Endothelial cell of umbilical vein (primary cell): ENCODE measurements around the gene BPIFA1. TPM values are rescaled to one million over a fixed set of nuclear protein-coding genes. Genes with fewer than 3 reads are reported as not detected.

Experiments used
- BruUV-seq: library from RNA; stranded (reverse); fragments of 400-500 nt; replicated peaks from 2 replicates; lab custom pipeline; 2021; lab: Mats Ljungman, UMichigan
- CTCF ChIA-PET: fragments of 300-600, 350-600 bp; sonication (Branson Sonifier 250); formaldehyde crosslinking; loops from one replicate; lab custom pipeline; 2021; ENCODE audit warnings: antibody characterized with exemption, inconsistent platforms; lab: Charles Lee
- POLR2A ChIA-PET: fragments of 300-600, 350-600 bp; sonication (Branson Sonifier 250); formaldehyde crosslinking; loops from one replicate; lab custom pipeline; 2021; ENCODE audit warnings: antibody characterized with exemption, inconsistent platforms; lab: Charles Lee
- DNase-seq: peaks from one replicate; pipeline ENCODE4 v3.0.0-alpha.2; 2011; ENCODE audit warnings: low read depth, low spot score
- FAIRE-seq: peaks from 2 replicates; lab custom pipeline; 2011; peaks lifted over from hg19 to GRCh38; lab: Jason Lieb, UNC
- H2AFZ ChIP-seq: 2 replicates; pipeline ENCODE4 v1.6.0; 2012; ENCODE audit warnings: low read depth, low read length, control low read depth, inconsistent platforms
- H3K27ac ChIP-seq: 2 replicates; pipeline ENCODE4 v1.5.1; 2011; ENCODE audit warnings: low read depth, mild to moderate bottlenecking, control low read depth, low read length, moderate library complexity; ENCODE audit not compliant: insufficient read depth
- H3K27me3 ChIP-seq, 2 experiments: 2 replicates each; pipeline versions ENCODE4 v1.6.0 to v1.6.1; 2011; ENCODE audit warnings: low read length in 2 of 2, mixed read lengths in 1 of 2; ENCODE audit not compliant: control insufficient read depth in 2 of 2, insufficient read depth in 2 of 2
- H3K36me3 ChIP-seq, 2 experiments: 2 replicates in 1 of 2; 3 replicates in 1 of 2; pipeline ENCODE4 v1.5.1; 2011; ENCODE audit warnings: low read length in 2 of 2, mild to moderate bottlenecking in 1 of 2, moderate library complexity in 1 of 2; ENCODE audit not compliant: control insufficient read depth in 2 of 2, insufficient read depth in 2 of 2; ENCODE audit errors: extremely low read depth in 1 of 2
- H3K4me1 ChIP-seq: 3 replicates; pipeline ENCODE4 v1.5.1; 2011; ENCODE audit warnings: mild to moderate bottlenecking, low read length; ENCODE audit not compliant: control insufficient read depth, insufficient read depth; ENCODE audit errors: extremely low read depth
- H3K4me2 ChIP-seq: 2 replicates; pipeline ENCODE4 v1.6.1; 2011; ENCODE audit warnings: low read length, control low read depth, mixed read lengths; ENCODE audit not compliant: insufficient read depth
- H3K4me3 ChIP-seq, 3 experiments: fragments of 200-600 bp in 1 of 3; sonication (generic), shearing (Covaris generic) in 1 of 3; replicated peaks in 1 of 3; 2 replicates each; pipeline ENCODE4 v1.5.1; 2011 to 2016; ENCODE audit warnings: control low read depth in 3 of 3, low read length in 3 of 3, mild to moderate bottlenecking in 2 of 3, inconsistent platforms in 1 of 3, low read depth in 1 of 3, moderate library complexity in 1 of 3; ENCODE audit not compliant: insufficient read depth in 1 of 3
- H3K79me2 ChIP-seq: 2 replicates; pipeline ENCODE4 v1.6.0; 2012; ENCODE audit warnings: low read length, inconsistent platforms; ENCODE audit not compliant: control insufficient read depth, insufficient read depth
- H3K9ac ChIP-seq: replicated peaks from 2 replicates; pipeline ENCODE3; 2011; ENCODE audit warnings: low read length, control low read depth; ENCODE audit not compliant: insufficient read depth; ENCODE audit errors: extremely low read depth
- H3K9me1 ChIP-seq: replicated peaks from 3 replicates; pipeline ENCODE4 v1.6.0; 2011; ENCODE audit warnings: mild to moderate bottlenecking, low read length; ENCODE audit not compliant: control insufficient read depth, insufficient read depth; ENCODE audit errors: extremely low read depth
- H3K9me3 ChIP-seq: replicated peaks from 2 replicates; pipeline ENCODE4 v1.5.1; 2012; ENCODE audit warnings: low read length, inconsistent platforms; ENCODE audit not compliant: control insufficient read depth, insufficient read depth
- H4K20me1 ChIP-seq: replicated peaks from 2 replicates; pipeline ENCODE3; 2011; ENCODE audit warnings: mild to moderate bottlenecking, low read length; ENCODE audit not compliant: control insufficient read depth, insufficient read depth; ENCODE audit errors: extremely low read depth
- EZH2 ChIP-seq: IDR thresholded peaks from 2 replicates; pipeline ENCODE4 v1.6.1; 2012; ENCODE audit warnings: borderline replicate concordance, low read depth, mild to moderate bottlenecking, moderate library complexity, low read length, inconsistent platforms; ENCODE audit not compliant: severe bottlenecking
- GATA2 ChIP-seq: IDR thresholded peaks from 2 replicates; pipeline ENCODE4 v1.7.0; 2011; ENCODE audit warnings: low read depth, mild to moderate bottlenecking, moderate library complexity, mixed read lengths, low read length; ENCODE audit not compliant: insufficient read length, insufficient read depth
- JUN ChIP-seq: IDR thresholded peaks from 2 replicates; pipeline ENCODE4 v1.6.1; 2011; ENCODE audit warnings: borderline replicate concordance, low read depth; ENCODE audit not compliant: insufficient read length, insufficient read depth
- MYC ChIP-seq: IDR thresholded peaks from one replicate; pipeline ENCODE4 v1.6.1; 2011; ENCODE audit warnings: mild to moderate bottlenecking, low read depth, low read length
- POLR2A ChIP-seq: IDR thresholded peaks from 2 replicates; pipeline ENCODE4 v1.6.1; 2012; ENCODE audit warnings: low read depth, mild to moderate bottlenecking, control low read depth, low read length
- POLR2AphosphoS5 ChIP-seq: IDR thresholded peaks from 2 replicates; pipeline ENCODE4 v1.6.1; 2012; ENCODE audit warnings: low read depth, mild to moderate bottlenecking, control low read depth, low read length, moderate library complexity; ENCODE audit not compliant: insufficient read depth
- dilution Hi-C: fragments of 300-500 bp; cut with MboI; formaldehyde crosslinking; loops from one replicate; pipeline ENCODE4 v1.15.0; 2019; ENCODE audit warnings: low sequenced_read_pairs; ENCODE audit not compliant: extremely low pct_ligation_motif_present
- intact Hi-C: fragments of 100-400 bp; cut with micrococcal nuclease; formaldehyde crosslinking; loops from one replicate; pipeline ENCODE4 v1.10.0; 2022
- polyA plus RNA-seq, 4 experiments: library from polyadenylated mRNA; depleted of rRNA in 3 of 4; stranded (reverse) in 3 of 4; unstranded in 1 of 4; fragments of >200 nt; gene quantifications; 2 replicates each; pipeline versions ENCODE4 v1.2.1 to v1.2.3, GENCODE V29; 2011 to 2012; ENCODE audit warnings: missing spikeins in 1 of 4
- total RNA-seq: library from RNA; stranded (reverse); gene quantifications from 2 replicates; pipeline ENCODE4 v1.2.3, GENCODE V29; 2021
- TF ChIP-seq, protein P1 (sequence below): IDR thresholded peaks from 2 replicates; pipeline ENCODE4 v1.6.1; 2011; ENCODE audit not compliant: insufficient read depth, insufficient read length
- TF ChIP-seq, protein P2 (sequence below), 2 donors: IDR thresholded peaks; 1 replicate in 1 of 2; 2 replicates in 1 of 2; pipeline ENCODE4 v1.5.1; 2011; ENCODE audit warnings: low read length in 2 of 2, mild to moderate bottlenecking in 2 of 2, moderate library complexity in 2 of 2, control low read depth in 1 of 2, inconsistent platforms in 1 of 2, low read depth in 1 of 2; ENCODE audit not compliant: insufficient read depth in 1 of 2; ENCODE audit errors: extremely low read depth in 1 of 2

The BPIFA1 gene
- total and polyA plus RNA-seq, 2 donors (not counting 3 experiments of a cell fraction or from before 2014, with no cell fraction given), result not detected

DNA sequence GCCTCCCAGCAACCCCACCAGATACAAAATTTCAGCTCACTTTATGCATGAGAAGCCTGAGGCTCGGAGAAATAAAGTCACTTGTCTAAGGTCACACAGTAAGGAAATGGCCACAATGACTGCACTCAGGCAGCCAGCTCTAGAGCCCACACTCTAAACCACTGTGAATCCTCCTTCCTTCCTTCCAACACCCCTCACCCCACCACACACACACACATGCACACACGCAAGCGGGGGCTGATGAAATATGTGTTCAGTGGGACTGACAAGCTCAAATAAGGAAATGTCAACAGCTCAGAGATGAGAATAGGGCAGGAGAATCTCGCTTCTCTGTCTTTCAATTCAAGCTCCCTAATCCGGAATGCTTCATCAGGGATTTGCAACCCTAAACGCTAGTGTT, 6.0 kb upstream of the BPIFA1 start:
- ChIA-PET CTCF (interaction anchor here (0.9 kb wide), 2 partner anchors 9 to 13 kb away, joined by 3 to 4 read pairs; no protein-coding TSS in a partner anchor), POLR2A (no interaction called here)
- Histone ChIP-seq H3K9me3 (no peaks in the 10 kb centered on the region), H3K4me3 (no peak overlapping the region), H3K4me1 (no peaks in the 10 kb centered on the region), H3K79me2 (no peaks in the 10 kb centered on the region), H3K27me3 (peaks cover 0 to 1% of the 10 kb centered on the region in 2 experiments), H4K20me1 (no peaks in the 10 kb centered on the region), H3K9me1 (no peaks in the 10 kb centered on the region), H3K4me2 (no peak overlapping the region), H2AFZ (no peak overlapping the region), H3K9ac (no peak overlapping the region), H3K27ac (no peak overlapping the region), H3K36me3 (no peaks in the 10 kb centered on the region)
- intact Hi-C loops, result no loop called here
- TF ChIP-seq MYC, result no peak
- no peak for TF ChIP-seq GATA2
- TF ChIP-seq, protein P1, sequence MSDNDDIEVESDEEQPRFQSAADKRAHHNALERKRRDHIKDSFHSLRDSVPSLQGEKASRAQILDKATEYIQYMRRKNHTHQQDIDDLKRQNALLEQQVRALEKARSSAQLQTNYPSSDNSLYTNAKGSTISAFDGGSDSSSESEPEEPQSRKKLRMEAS, result no peak
- no peak for TF ChIP-seq JUN
- TF ChIP-seq, protein P2, sequence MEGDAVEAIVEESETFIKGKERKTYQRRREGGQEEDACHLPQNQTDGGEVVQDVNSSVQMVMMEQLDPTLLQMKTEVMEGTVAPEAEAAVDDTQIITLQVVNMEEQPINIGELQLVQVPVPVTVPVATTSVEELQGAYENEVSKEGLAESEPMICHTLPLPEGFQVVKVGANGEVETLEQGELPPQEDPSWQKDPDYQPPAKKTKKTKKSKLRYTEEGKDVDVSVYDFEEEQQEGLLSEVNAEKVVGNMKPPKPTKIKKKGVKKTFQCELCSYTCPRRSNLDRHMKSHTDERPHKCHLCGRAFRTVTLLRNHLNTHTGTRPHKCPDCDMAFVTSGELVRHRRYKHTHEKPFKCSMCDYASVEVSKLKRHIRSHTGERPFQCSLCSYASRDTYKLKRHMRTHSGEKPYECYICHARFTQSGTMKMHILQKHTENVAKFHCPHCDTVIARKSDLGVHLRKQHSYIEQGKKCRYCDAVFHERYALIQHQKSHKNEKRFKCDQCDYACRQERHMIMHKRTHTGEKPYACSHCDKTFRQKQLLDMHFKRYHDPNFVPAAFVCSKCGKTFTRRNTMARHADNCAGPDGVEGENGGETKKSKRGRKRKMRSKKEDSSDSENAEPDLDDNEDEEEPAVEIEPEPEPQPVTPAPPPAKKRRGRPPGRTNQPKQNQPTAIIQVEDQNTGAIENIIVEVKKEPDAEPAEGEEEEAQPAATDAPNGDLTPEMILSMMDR (IDR thresholded peaks at IDR 0.05; ENCODE audit: extremely low read depth in 1 of 2, insufficient read depth in 1 of 2, low read depth in 1 of 2, low read length in 2 of 2), result no peak
- TF ChIP-seq POLR2AphosphoS5, result no peak
- dilution Hi-C loops, result no loop called here
- DNase-seq (no peak), FAIRE-seq (no peak)
- BruUV-seq, result no TSS peak

DNA sequence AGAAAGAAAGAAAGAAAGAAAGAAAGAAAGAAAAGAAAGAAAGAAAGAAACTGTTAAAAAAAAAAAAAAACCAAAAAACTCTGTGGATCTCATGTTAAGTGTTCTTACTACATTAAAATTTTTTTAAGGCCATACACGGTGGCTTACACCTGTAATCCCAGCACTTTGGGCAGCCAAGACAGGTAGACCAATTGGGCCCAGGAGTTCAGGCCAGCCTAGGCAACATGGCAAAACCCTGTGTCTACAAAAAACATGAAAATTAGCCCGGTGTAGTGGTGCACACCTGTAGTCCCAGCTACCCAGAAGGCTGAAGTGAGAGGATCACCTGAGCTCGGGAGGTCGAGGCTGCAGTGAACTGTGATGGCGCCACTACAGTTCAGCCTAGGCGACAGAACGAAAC, 4.6 kb upstream of the BPIFA1 start:
- Histone ChIP-seq H3K79me2 (no peaks in the 10 kb centered on the region), H3K9ac (no peak overlapping the region), H3K27me3 (peaks cover 0 to 1% of the 10 kb centered on the region in 2 experiments), H3K4me1 (no peaks in the 10 kb centered on the region), H4K20me1 (no peaks in the 10 kb centered on the region), H3K27ac (no peak overlapping the region), H3K4me2 (no peak overlapping the region), H3K9me3 (no peaks in the 10 kb centered on the region), H3K36me3 (no peaks in the 10 kb centered on the region), H3K9me1 (no peaks in the 10 kb centered on the region), H2AFZ (no peak overlapping the region), H3K4me3 (no peak overlapping the region)
- POLR2A ChIA-PET, result no interaction called here
- CTCF ChIA-PET, result no interaction called here
- intact Hi-C loops, result no loop called here
- TF ChIP-seq EZH2, result no peak
- no peak for TF ChIP-seq POLR2A
- TF ChIP-seq MYC, result no peak
- TF ChIP-seq, protein P2 (IDR thresholded peaks at IDR 0.05; ENCODE audit: extremely low read depth in 1 of 2, insufficient read depth in 1 of 2, low read depth in 1 of 2, low read length in 2 of 2), result no peak
- TF ChIP-seq POLR2AphosphoS5, result no peak
- TF ChIP-seq GATA2, result no peak
- BruUV-seq, result no TSS peak
- dilution Hi-C loops, result no loop called here
- FAIRE-seq (no peak), DNase-seq (no peak)
